ENCODE data around the gene AGPAT1.
A peak's percentile ranks its signal among the peaks of the same experiment; 100 is the strongest.

Gene AGPAT1

GRCh38 chr6:32118782-32119628 is 56.9 kb downstream of the AGPAT1 start:
- peak; percentile 22 to 23 for DNase-seq (ENCODE audit: low read depth in 2 of 2)
